HPDE6-E6E7 (cell line): ENCODE measurements around the gene PSMB7.

Experiments used
- DNase-seq: peaks from one replicate; pipeline ENCODE4 v3.0.0; 2011; ENCODE audit warnings: missing footprints; ENCODE audit errors: extremely low spot score

PSMB7 gene

DNA sequence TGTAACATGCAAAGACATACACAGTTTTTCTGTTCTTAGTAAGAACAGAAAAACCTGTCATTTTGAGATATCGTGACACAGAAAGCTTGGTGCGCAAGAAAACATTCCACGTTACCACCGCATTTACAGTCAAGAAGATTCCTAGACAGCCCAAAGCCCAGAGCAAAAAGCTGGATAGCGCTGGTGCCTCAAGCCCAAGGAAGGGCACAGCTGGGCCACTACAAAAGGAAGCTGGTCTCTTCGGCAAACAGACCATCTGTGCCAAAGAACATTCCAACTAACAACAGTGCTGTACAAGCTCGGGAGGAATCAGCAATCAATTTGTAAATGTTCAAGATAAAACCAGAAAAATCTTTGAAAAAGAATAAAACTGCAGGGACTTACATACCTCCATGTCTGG is 31.0 kb downstream of the PSMB7 start:
- no peak for DNase-seq

DNA sequence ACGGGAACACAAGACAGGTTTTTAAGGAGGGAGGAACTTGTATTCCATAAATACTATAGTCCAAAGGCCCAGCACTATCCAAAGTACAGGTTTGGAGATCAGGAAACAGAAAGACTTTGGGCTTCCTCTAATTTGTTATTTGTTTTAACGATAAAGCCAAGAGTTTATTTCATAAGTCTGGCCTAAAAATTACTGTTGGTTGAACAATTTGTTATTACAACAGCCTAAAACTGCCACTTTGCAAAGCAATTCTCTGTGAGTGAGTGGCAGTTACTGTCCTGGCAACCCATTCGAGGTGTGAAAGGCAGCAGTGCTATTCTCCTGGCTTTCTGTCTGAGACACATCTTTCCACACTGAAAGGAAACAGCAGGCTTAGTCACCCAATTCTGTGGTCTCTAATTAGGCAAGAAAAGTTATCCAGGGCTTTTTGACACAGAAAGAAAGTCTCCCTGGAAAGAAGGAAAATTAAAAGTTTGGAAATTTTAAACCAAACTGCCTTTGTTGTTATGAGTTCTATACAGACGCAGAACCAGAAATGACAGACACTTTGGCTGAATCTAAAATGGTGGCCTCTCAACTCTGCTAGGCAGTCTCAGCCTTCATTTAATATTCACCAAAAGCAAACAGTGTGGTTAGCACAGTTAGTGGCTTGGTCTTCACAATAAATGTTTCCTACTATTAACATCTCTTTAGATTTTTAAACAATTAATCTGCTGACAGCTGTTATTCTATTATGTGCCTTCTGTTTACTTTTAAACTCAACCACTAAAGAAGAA is 33.9 kb downstream of the PSMB7 start:
- DNase-seq, result no peak

DNA sequence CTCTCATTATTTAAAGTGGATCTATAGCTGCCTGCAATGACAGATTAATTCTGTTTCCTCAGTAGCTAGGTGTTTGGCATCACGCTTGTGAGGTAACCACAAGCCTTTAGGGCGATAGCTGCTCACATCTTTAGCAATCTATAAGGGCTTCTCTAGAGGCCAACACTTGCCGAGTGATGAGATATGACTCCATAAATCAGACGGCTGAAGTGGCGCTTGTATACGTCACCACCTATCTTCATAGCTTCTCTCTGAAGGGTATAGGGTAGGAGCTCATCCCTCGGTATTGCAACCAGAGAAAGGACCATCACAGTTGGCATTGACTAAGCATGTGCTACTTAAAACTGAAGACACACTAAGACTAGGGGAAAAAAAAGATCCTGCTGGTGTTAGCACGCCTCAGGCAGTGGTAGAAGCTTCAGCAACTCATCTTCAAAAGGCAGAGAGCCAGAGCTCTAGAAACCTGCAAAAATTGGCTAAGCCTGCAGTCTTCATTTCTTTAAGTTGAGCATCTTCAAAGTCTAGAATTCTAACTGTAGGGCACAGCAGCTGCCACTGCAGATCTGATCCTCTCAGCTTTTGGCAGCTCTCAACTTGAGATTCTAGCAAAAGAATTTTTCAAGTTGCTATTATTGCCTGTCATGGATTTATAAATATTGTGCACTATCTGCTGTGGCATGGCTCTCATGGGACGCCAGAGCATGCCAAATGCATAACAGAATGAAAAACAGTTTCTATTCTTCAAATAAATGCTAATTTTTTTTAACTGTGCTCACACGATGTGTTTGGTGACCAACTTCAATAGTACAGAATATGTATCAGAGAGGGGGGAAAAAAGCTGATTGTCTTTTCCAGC is 37.5 kb downstream of the PSMB7 start:
- no peak for DNase-seq

DNA sequence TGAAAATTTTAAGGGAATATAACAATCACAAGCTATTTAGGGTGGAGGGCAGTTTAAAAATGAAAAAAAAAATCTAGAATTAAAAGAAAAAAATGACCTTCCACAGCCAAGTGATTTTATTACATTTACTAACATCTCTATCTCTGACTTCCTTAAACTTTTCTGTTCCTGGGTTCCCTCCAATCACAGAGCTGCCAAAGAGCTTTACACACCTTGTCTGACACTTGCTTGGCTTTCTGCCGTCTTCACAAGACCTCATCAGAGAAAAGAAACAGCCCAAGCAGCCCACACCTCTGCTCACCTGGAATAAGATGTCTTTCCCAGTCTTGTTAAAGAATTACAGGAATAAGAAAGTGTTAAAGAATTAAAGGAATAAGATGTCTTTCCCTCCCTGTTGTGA is 38.9 kb downstream of the PSMB7 start:
- DNase-seq, result no peak

DNA sequence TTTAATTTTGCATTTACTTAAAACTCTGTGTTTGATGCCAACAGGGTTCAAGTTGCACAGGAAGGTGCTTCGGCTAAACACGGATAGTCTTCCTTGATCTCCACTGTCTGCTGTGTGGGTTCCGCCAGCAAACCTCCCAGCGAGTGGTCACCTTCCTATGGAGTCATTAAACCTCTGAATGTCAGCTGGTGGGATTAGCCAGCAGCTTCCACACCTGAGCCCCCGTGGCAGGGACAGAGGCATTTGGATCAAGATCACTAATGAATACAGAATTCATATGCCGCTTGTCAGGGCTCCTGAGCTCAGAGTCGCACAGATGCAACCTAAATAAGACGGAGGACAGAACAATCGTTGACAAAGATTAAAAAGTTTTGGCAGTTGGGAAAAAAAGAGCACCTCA is 39.5 kb downstream of the PSMB7 start:
- DNase-seq, result no peak

DNA sequence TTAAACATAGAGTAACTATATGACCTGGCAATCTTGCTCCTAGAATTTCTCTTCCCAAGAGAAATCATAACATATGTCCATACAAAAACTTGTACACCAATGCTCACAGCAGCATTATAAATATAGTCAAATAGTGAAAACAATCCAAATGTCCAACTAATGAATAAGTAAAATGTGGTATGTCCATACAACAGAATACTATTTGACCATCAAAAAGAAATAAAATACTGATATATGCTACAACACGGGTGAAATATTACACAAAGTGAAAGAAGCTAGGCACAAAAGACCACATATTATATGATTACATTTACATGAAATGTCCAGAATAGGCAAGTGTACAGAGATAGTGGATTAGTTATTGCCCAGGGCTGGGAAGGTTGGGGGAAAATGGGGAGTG is 41.4 kb downstream of the PSMB7 start:
- DNase-seq, result no peak

DNA sequence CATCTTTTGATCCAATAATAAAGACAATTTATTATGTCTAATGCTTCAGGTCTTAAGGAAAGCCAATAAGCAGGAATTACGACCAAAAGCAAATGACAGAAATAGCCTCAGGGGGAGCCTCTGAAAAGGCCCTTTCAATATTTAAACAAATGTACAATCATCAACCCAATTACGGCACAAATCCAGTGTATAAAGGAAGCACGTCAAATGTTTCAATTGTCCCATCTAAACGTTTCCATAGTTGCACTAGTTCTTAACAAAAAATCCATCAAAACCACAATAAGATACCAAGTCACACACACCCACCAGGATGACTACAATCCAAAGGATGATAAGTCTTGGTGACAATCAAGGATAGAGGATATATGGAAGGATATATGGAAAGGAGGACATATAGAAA is 41.9 kb downstream of the PSMB7 start:
- no peak for DNase-seq

DNA sequence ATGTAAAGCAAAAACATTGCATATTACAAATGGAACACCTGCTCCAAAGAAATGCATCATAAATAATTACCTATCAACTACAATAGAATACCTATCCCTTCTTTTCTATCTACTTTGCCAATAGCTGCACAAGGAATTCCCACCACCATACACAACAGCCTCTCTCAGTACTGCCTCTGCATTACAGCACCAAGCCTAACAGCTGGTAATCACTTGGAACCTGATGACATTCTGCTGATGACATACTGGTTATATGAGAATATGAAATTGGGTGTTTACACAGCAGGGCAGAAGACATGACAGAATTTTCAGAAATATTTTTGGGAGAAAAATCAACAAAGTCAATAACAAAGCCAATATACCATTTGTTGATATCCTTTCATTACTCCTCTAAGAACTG is 43.2 kb downstream of the PSMB7 start:
- DNase-seq, result no peak

DNA sequence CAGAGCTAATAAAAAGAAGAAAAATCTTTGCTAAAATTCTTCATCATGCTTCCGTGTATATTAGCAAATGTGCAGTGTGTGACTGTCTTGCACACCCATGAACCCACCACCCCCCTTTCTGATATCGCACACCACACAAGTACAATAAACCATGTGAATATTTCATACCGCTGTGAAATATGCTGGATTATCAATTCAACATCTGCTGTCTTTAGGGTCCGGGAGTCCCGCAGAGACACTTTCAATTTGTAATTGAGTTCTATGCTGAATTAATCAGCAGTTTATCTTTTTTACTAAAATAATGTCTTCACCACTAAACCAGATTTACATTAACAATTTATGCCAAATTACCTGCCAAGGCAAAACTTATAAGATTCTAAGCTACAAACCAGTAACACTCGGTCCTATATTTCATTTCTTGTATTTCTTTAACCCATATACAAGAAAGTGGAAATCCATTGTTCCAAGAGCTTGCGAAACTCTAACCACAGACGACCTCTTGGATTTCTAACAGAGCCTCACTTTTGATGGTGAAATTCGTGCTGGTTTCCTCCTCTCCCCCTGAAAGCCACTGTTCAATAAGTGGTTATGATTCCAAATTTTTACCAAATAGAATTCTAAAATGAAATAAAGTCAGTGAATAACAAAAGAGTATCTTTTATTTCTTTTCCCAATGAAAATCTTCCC is 44.2 kb downstream of the PSMB7 start:
- no peak for DNase-seq

DNA sequence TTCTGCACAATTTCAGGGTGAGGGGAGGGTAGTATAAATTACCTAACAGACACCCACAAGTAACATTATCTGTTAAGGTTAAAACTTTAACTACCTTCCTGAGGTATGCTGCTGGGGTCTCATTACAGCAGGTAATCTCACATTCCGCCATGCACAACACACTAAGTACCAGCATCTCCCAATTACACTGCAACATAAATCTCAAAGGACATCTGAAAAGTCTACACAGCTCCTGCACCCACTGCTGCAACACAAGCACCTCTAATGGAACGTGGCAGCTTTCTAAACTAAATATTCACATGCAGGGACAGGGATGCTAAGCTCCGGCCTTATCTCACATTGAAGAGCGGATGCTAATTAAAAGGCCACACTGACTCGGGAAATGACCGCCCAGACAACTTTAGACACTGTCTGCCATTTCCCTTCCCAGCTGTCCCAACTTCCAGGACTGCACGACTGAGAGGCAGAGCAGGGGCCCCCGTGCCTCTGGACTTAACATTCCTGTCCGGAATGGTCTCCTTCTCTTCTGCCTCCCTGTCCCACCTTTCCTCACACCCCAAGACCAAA is 45.9 kb downstream of the PSMB7 start:
- no peak for DNase-seq

DNA sequence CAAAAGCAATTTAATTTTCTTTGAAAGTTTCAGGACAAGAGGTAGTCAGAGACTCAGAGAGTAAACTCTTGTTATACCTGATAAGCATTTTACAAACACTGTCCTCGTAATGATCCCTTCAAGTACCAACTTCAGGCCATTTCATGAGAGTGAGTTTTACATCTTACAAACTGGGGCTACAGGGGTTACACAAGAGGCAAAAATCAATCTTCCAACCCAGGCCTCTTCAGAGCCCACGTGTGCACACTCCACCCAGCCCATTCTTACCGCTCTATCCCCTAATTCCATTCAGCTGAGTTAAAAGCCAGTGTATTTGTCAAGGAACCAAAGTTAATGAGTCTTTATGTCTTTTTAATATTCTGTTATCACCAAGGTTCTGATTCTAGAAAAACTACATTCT is 46.5 kb downstream of the PSMB7 start:
- DNase-seq, result no peak

DNA sequence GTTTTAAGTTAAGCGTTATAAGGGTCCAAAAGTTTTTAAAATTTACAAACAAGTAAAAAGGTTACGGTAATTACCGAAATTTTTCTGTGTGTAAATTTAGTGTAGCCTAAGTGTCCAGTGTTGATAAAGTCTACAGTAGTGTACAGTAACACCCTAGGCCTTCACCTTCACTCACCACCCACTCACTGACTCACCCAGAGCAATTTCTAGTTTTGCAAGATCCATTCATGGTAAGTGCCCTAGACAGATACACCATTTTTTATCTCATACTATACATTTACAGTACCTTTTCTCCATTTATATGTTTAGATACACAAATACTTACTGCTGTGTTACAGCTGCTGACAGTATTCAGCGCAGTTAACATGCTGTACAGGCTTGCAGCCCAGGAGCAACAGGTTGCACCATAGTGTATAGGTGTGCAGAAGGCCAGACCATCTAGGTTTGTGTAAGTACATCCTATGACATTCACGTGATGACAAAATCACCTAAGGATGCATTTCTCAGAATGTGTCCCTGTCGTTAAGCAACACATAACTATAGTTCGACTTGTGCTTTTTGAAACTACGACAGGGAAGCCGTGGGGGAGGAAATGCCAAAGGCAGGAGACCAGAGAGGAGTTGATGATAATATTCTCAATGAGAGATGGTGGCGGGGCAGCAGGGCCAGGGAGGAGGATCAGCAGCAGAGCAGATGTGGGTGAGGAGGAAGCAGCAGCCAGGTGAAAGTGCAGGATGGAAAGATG is 48.6 kb downstream of the PSMB7 start:
- DNase-seq, result no peak

DNA sequence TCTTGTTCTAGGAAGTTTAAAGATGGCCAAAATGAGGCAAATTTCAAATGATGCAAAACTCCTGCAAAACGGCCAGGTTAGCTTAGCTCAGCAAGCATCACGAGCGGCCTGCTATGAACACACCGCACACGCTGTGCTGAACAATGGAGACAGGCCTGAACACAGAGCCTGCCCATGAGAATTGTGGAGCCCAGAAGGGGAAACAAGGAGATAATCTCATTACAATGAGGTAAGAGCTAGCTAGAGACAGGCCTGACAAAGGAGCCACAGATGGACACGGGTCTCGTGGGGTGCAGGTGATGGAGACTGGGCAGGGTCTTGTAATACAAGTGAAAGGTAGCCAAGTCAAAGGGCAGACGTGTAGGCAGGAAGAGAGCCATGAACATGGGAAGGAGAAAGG is 50.2 kb downstream of the PSMB7 start:
- DNase-seq, result no peak

DNA sequence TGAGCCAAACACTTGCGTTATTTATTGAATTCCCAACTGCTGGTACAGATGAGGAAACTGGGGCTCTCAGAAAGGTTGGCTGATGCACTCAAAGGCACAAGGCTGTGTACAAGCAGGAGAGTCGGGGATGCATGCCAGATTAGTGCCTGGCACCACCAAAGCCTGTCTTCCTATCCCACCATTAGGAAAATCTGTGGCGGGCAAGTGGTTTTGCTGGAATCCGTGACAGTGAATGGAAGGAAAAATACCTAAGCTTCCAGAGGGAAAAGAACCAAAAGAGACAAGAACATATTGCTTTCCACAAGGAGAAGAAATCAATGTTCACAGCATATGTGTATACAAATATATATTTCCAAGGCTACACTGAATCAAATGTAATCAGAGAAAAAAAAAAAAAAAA is 51.1 kb downstream of the PSMB7 start:
- DNase-seq, result no peak

DNA sequence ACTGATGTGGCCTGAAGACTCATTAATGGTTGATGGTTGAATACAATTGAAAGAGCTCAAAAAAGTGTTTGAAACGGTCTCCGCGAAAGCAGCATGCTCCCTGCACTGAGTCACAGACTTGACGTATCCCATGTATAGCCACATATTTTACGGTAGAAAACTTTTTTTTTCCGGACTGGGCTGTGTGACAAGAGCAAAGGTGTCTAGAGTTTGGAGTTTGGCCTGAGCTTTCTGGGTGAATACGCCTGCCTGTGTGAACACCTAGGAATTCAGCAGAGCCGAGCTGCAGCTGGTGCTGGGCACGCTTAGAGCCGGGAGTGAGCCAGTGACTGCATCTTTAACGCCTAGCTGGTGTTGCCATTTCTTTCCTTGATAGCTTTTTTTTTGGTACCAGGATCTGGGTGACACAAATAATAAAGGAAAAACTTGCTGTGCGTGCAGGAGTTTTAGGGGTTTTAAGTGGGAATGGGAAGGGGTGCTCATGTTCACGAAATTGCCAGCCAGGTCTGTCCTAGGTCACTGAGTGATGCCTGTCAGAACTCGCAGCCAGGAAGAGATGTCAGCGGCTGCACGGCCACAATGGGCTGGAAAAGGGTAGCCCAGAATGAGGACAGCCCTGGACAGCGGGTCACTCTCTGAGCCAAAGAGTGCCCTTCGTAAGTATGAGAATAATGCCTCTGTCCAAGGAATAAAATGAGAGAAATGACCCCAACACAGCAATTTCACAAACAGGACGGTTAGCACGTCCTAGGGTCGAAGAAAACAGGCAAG is 51.7 kb downstream of the PSMB7 start:
- DNase-seq, result no peak

DNA sequence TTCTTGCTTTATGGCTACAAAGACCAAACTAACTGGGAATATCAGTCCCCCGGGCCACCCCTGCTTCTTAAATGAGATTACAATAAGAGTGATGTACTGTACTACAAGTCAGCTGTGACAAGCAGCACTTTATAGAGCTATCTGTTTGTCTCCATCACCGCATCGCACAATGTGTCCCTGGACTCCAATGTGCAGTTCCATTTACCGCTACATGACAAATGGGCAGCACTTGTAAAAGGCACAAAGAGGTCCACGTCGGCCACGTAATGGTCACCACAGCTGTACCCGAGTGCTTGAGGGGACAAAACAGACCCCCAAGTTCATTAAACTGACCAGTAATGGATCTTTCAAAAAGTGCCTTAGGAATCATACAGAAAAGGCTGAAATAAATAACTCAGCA is 54.1 kb downstream of the PSMB7 start:
- no peak for DNase-seq

DNA sequence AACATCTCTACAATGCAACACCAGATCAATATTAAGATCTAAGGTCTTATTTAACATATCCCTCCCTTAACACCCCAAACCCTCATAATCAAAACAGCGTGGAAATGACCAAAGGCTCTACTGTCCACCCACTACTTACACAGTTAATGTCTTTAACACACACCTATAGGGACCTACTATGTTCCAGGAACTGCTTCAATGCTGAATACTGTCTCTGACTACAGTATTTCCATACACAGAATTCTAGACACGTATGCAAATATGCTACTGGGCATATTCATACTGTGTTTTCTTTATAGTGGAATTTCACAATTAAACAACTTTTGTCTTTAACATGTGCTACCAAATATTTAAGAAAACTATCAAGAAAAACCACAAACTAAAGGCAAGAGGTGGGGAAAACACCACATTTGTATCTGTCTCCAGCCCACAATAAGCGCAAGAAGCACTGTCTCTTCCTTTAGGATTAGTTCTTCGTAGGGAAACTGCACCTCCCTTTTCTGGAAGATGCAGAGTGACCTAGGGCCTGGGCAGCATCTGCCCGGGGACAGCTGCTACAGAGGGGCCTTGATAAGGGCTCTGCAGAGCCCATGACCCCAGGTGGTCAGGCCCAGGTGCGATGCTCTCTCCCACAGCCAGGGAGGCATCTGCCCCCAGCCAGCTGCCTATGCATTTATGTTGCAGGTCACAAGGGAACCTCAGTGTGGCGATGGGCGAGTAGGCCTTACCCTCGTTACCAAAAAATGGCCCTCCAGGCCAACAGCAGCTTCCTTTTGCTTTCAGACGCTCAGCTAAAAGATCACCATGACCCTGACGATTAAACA is 55.2 kb downstream of the PSMB7 start:
- DNase-seq, result no peak

DNA sequence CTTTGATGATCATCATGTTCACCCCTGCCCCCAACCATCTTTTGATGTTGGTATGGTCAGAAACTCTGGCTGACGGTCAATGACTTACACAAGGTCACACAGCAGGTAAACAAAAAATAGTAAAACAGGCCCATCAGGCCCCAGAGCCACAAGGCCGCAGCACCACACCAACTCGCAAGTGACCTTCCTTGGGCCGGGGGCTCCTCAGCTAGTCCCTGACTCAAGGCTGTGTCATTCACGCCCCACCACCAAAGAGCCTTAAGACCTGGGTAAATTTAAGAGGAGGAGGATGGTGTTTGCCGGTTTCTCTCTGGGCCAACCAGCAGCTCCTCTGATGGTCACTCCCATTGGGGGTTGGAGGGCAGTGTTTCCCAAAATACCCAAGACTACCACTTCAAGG is 55.8 kb downstream of the PSMB7 start:
- DNase-seq, result no peak

DNA sequence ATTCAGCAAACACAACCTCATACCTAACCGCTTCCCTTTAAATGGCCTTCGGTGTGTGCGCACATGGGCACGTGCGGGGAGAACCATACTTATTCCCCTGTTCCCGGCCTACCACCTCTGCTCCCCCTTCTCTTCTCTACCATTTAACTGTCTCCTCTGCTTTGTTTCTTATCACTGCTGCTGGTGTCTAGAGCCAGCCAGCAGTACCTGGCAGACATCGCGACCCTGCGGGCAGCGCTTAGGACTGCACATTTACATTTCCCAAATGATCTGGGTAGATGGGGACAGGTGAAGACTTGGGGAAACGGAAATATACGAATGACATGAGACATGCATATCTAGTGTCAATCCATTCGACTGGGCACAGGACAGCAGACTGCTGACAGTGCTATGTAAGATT is 56.6 kb downstream of the PSMB7 start:
- no peak for DNase-seq
